KMS-11 (cell line): Measurements from ENCODE around the gene GPR142.

Source experiments
- H2AFZ ChIP-seq: fragments of 200-600 bp; sonication (generic); 2 replicates; pipeline ENCODE4 v1.6.1; 2016; ENCODE audit warnings: antibody characterized with exemption, mixed run types, low read depth
- H3K27ac ChIP-seq: fragments of 200-600 bp; sonication (generic); 2 replicates; pipeline ENCODE4 v1.6.1; 2016; ENCODE audit warnings: mild to moderate bottlenecking, mixed run types
- H3K27me3 ChIP-seq: fragments of 200-600 bp; sonication (generic); 2 replicates; pipeline ENCODE4 v1.6.1; 2017; ENCODE audit warnings: mild to moderate bottlenecking, low read depth, mixed run types, moderate library complexity; ENCODE audit not compliant: insufficient read depth
- H3K36me3 ChIP-seq: fragments of 200-600 bp; sonication (generic); 2 replicates; pipeline ENCODE4 v1.6.1; 2017; ENCODE audit warnings: mild to moderate bottlenecking, mixed run types; ENCODE audit not compliant: insufficient read depth
- H3K4me1 ChIP-seq: fragments of 200-600 bp; sonication (generic); 2 replicates; pipeline ENCODE4 v1.6.1; 2016; ENCODE audit warnings: mild to moderate bottlenecking, low read depth, mixed run types; ENCODE audit not compliant: poor library complexity, severe bottlenecking
- H3K4me2 ChIP-seq: fragments of 200-600 bp; sonication (generic); 2 replicates; pipeline ENCODE4 v1.7.0; 2016; ENCODE audit warnings: mild to moderate bottlenecking, mixed run types
- H3K4me3 ChIP-seq: fragments of 200-600 bp; sonication (generic); IDR thresholded peaks from 2 replicates; pipeline ENCODE4 v1.6.1; 2017; ENCODE audit warnings: low read depth, low read length, mixed read lengths; ENCODE audit not compliant: insufficient read depth
- H3K79me2 ChIP-seq: fragments of 200-600 bp; sonication (generic); 2 replicates; pipeline ENCODE4 v1.6.1; 2016; ENCODE audit warnings: low read depth, mixed run types; ENCODE audit not compliant: insufficient read depth
- H3K9ac ChIP-seq: fragments of 200-600 bp; sonication (generic); 2 replicates; pipeline ENCODE4 v1.6.1; 2016; ENCODE audit warnings: mild to moderate bottlenecking, mixed run types
- H4K20me1 ChIP-seq: fragments of 200-600 bp; sonication (generic); 2 replicates; pipeline ENCODE4 v1.6.1; 2016; ENCODE audit warnings: mild to moderate bottlenecking, mixed run types; ENCODE audit not compliant: insufficient read depth
- CTCF ChIP-seq: fragments of 200-600 bp; sonication (generic); conservative IDR thresholded peaks from 2 replicates; pipeline ENCODE4 v1.6.1; 2017; ENCODE audit warnings: low read depth, mild to moderate bottlenecking, antibody characterized with exemption, low read length, moderate library complexity, mixed read lengths

Gene GPR142

DNA sequence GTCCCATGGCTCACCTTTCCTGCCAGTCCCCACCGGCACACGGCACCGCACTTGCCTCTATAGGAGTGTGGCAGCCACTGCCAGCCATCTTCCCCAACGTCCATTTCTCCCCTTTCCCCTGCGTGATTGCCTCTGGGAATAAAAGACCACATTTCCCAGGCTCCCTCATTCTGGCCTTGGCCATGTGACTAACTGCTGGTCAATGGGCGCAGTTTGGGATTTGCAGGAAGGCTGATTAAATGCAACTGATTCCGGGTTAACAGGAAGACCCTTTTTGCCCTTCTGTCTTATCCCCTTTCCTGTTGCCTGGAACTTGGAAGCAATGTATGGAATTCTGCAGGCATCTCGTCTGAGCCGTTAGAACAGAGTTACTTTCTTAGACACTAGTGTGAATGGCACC lies 8.6 kb upstream of the GPR142 start:
- H4K20me1 ChIP-seq = no peaks in the 10 kb centered on the region
- no peak overlapping the region for H3K9ac ChIP-seq
- no peaks in the 10 kb centered on the region for H3K79me2 ChIP-seq
- no peaks in the 10 kb centered on the region for H3K4me1 ChIP-seq
- no peak overlapping the region for H3K27ac ChIP-seq
- no peak overlapping the region for H3K4me3 ChIP-seq
- H2AFZ ChIP-seq = no peak overlapping the region
- peaks cover 53% of the 10 kb centered on the region for H3K27me3 ChIP-seq
- no peaks in the 10 kb centered on the region for H3K36me3 ChIP-seq
- no peak overlapping the region for H3K4me2 ChIP-seq
- TF ChIP-seq CTCF = no peak

GRCh38 chr17:74359916-74360315 lies 7.4 kb upstream of the GPR142 start:
- no peak for TF ChIP-seq CTCF
- Histone ChIP-seq H2AFZ (no peak overlapping the region), H4K20me1 (no peaks in the 10 kb centered on the region), H3K36me3 (no peaks in the 10 kb centered on the region), H3K27me3 (peaks cover 46% of the 10 kb centered on the region), H3K79me2 (no peaks in the 10 kb centered on the region), H3K9ac (no peak overlapping the region), H3K27ac (no peak overlapping the region), H3K4me2 (no peak overlapping the region), H3K4me1 (no peaks in the 10 kb centered on the region), H3K4me3 (no peak overlapping the region)

DNA sequence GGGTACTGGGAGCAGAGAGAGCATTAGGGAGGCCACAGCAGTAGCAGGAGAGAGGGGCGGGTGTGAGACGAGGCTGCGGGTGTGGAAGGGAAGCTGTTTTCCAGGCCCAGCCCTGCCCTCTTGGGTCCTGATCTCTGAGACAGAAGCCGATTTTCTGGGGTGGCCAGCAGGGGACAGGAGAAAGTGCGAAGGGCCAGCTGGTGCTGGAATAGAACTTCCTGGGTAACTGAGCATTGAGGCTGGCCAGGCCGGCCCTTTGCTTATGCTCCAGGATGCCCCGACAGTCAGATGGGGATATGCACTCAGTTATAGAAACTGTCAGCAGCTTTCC lies 6.4 kb upstream of the GPR142 start:
- no peak for TF ChIP-seq CTCF
- Histone ChIP-seq H3K79me2 (no peaks in the 10 kb centered on the region), H4K20me1 (no peaks in the 10 kb centered on the region), H3K4me2 (no peak overlapping the region), H3K4me3 (no peak overlapping the region), H3K27me3 (peaks cover 40% of the 10 kb centered on the region), H3K4me1 (no peaks in the 10 kb centered on the region), H3K9ac (no peak overlapping the region), H3K36me3 (no peaks in the 10 kb centered on the region), H2AFZ (no peak overlapping the region), H3K27ac (no peak overlapping the region)

DNA sequence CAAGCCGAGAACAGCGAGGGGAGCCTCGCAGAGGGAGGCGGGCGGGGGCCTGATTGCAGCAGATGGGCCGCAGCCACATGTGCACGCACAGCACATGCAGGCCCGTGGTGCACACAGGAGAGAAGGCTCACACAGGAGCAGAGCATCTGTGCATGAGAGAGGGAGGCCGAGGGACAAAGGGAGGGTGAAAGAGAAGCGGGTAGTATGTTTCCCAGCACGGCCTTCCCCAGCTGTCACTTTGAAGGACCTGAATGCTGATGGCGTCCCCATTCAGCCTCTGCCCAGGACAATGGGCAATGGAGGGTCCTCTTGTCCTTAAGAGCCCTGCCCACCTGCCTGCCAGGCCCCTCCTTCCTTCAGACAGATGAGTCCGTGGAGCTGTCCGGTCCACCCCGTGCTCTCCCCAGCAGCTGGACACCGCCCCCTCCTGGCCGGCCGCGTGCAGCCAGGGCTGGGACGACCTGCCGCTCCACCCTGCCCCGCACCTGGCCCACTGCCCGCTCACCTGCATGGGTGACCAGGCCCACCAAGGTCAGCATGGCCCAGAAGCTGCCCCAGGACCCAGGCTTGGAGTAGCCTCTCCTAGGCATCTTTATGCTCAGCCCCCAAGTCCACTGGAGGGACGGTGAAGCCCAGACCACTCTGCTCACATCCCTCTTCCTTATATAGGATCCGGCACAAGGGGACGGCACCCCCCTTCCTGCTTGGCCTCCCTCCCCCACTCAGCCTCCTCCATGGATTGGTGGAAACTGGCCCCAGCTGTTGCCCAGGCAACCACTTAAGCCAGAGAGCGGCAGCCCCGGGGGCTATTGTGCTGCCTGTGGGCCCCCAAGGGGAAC lies 5.9 kb upstream of the GPR142 start, which contains the start of gene BTBD17:
Gene BTBD17, minus strand, starts transcription at position 639 of the 839 bp plus-strand sequence. Its CDS starts 49 bp downstream, at position 590.
- peaks cover 42% of the 10 kb centered on the region for H3K27me3 ChIP-seq
- H3K27ac ChIP-seq = no peak within 1 kb of the TSS
- no peak within 1 kb of the TSS for H2AFZ ChIP-seq
- no peak within 1 kb of the TSS for H3K9ac ChIP-seq
- H3K4me3 ChIP-seq = no peak within 1 kb of the TSS
- no peaks in the 10 kb centered on the region for H3K36me3 ChIP-seq
- H3K79me2 ChIP-seq = no peaks in the 10 kb centered on the region
- no peaks in the 10 kb centered on the region for H4K20me1 ChIP-seq
- H3K4me1 ChIP-seq = no peaks in the 10 kb centered on the region
- H3K4me2 ChIP-seq = no peak within 1 kb of the TSS
- TF ChIP-seq CTCF = no peak
